Kidney (tissue), 14 donors: ENCODE data around the gene EEFSEC. TPM values are rescaled to one million over a fixed set of nuclear protein-coding genes. Genes with fewer than 3 reads are reported as not detected.

Source experiments
- DNase-seq, 5 donors: peaks; one replicate each; pipeline ENCODE4 v3.0.0-alpha.2; 2013 to 2020
- FAIRE-seq: peaks from 2 replicates; lab custom pipeline; 2012; peaks lifted over from hg19 to GRCh38; lab: Jason Lieb, UNC
- H3K27ac ChIP-seq, 2 donors: one replicate each; pipeline ENCODE4 v1.7.0; 2013; ENCODE audit warnings: low read depth in 2 of 2, low read length in 2 of 2, inconsistent platforms in 1 of 2
- H3K27me3 ChIP-seq: one replicate; pipeline ENCODE4 v1.7.1; 2013; ENCODE audit warnings: low read length, inconsistent platforms; ENCODE audit not compliant: control insufficient read depth, insufficient read depth
- H3K36me3 ChIP-seq, 3 donors: one replicate each; pipeline versions ENCODE4 v1.7.0 to v1.7.1; 2013; ENCODE audit warnings: low read length in 3 of 3, control low read depth in 1 of 3, inconsistent platforms in 1 of 3; ENCODE audit not compliant: insufficient read depth in 3 of 3, control insufficient read depth in 2 of 3
- H3K4me1 ChIP-seq, 3 donors: one replicate each; pipeline versions ENCODE4 v1.7.0 to v1.7.1; 2013; ENCODE audit warnings: low read length in 3 of 3, inconsistent platforms in 1 of 3, low read depth in 1 of 3; ENCODE audit not compliant: control insufficient read depth in 2 of 3, insufficient read depth in 2 of 3
- H3K4me3 ChIP-seq, 3 donors: one replicate each; pipeline versions ENCODE4 v1.7.0 to v1.8.1; 2013; ENCODE audit warnings: low read length in 3 of 3, control low read depth in 1 of 3, inconsistent platforms in 1 of 3
- H3K9ac ChIP-seq, 3 donors: one replicate each; pipeline versions ENCODE4 v1.7.0 to v1.7.1; 2013; ENCODE audit warnings: low read length in 3 of 3, control low read depth in 1 of 3, inconsistent platforms in 1 of 3
- H3K9me3 ChIP-seq, 3 donors: one replicate each; pipeline versions ENCODE4 v1.7.0 to v1.7.1; 2013; ENCODE audit warnings: low read length in 3 of 3, control low read depth in 1 of 3, inconsistent platforms in 1 of 3; ENCODE audit not compliant: control insufficient read depth in 2 of 3, insufficient read depth in 1 of 3
- intact Hi-C: fragments of 100-400 bp; cut with DNase I; formaldehyde crosslinking; loops from one replicate; pipeline ENCODE4 v1.11.1; 2022
- polyA plus RNA-seq: library from polyadenylated mRNA; stranded (reverse); fragments of 350-450 nt; fragmentation: Illumina TruSeq; extraction: RNeasy Lipid Tissue Mini Kit (QIAGEN cat#74804); gene quantifications from one replicate; pipeline ENCODE4 v1.2.3, GENCODE V29; 2014; ENCODE audit warnings: low read depth, low replicate concordance; ENCODE audit not compliant: insufficient read depth
- total RNA-seq: library from RNA; stranded (reverse); fragmentation: NEBNext Ultra II Directional; extraction: Animal tissue kit (Norgen Biotek cat#: 25700); gene quantifications from one replicate; pipeline ENCODE4 v1.2.1, GENCODE V29; 2021
- TF ChIP-seq, protein P1 (sequence below): IDR thresholded peaks from 3 replicates; pipeline ENCODE4 v1.5.1; 2012; ENCODE audit warnings: mild to moderate bottlenecking, moderate library complexity, borderline replicate concordance; ENCODE audit not compliant: insufficient read depth; ENCODE audit errors: extremely low read depth
- donor health status: control.
- donor health status: control.
- donor health status: control.
- donor health status: control.
- donor health status: control.
- donor health status: DM: yes; HTN: yes; CAD: no.
- donor health status: Normal renal cell carcinoma (clear cell type).

The EEFSEC gene
- total and polyA plus RNA-seq, 2 donors from 2014 or later: 15.2 to 23.2 TPM

DNA sequence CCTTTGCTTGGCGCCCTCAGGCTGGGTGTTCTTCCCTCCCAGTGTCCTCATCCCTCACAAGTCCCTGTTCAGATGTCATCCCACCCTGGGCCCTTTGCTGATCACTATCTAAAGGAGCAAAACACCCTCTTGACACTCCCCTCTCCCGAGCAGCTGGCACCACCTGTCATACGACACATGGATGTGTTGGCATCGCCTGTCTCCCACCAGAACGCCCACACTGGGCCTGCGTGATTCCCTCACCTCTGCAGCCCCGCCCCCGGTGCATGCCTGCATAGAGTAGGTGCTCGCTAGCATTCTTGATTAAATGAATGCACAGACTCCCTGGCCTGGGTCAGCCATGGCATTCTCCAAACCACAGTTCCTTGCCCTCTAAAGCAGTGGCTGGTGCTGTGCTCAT, 237.6 kb downstream of the EEFSEC start:
- peaks cover 0 to 3% (median 0%) of the 10 kb centered on the region in 3 donors for H3K36me3 ChIP-seq
- H3K27me3 ChIP-seq: no peaks in the 10 kb centered on the region
- TF ChIP-seq, protein P1, sequence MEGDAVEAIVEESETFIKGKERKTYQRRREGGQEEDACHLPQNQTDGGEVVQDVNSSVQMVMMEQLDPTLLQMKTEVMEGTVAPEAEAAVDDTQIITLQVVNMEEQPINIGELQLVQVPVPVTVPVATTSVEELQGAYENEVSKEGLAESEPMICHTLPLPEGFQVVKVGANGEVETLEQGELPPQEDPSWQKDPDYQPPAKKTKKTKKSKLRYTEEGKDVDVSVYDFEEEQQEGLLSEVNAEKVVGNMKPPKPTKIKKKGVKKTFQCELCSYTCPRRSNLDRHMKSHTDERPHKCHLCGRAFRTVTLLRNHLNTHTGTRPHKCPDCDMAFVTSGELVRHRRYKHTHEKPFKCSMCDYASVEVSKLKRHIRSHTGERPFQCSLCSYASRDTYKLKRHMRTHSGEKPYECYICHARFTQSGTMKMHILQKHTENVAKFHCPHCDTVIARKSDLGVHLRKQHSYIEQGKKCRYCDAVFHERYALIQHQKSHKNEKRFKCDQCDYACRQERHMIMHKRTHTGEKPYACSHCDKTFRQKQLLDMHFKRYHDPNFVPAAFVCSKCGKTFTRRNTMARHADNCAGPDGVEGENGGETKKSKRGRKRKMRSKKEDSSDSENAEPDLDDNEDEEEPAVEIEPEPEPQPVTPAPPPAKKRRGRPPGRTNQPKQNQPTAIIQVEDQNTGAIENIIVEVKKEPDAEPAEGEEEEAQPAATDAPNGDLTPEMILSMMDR: no peak
- H3K27ac ChIP-seq: no peak overlapping the region
- intact Hi-C loops: no loop called here
- H3K9ac ChIP-seq: no peak overlapping the region
- H3K4me1 ChIP-seq: peaks cover 0 to 4% (median 4%) of the 10 kb centered on the region in 3 donors
- DNase-seq (peak in 2 of 5 donors; percentile 40 to 74), FAIRE-seq (no peak)
- H3K9me3 ChIP-seq: no peaks in the 10 kb centered on the region
- H3K4me3 ChIP-seq: no peak overlapping the region

DNA sequence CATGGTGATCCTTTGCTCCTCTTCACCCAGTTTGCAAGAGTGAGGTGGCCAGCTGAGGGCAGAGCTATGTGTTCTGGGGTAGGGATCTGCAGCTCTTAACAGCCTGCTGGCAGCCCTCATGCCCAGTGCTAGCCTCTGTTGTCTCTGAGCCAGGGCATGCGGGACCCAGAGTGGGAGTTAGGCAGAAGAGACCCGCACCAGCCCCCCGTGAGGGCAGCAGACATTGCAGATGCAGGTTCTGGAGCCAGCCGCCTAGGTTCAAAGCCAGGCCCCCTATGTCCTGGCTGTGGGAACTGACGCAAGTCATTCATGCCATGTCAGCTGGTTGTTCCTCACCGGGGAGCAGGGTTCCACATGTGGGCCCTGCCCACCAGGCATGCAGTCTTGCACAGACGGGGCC, 238.7 kb downstream of the EEFSEC start:
- peaks cover 0 to 3% (median 0%) of the 10 kb centered on the region in 3 donors for H3K36me3 ChIP-seq
- no peaks in the 10 kb centered on the region for H3K4me1 ChIP-seq
- no peak overlapping the region for H3K9ac ChIP-seq
- H3K27me3 ChIP-seq: no peaks in the 10 kb centered on the region
- no peaks in the 10 kb centered on the region for H3K9me3 ChIP-seq
- intact Hi-C loops: no loop called here
- no peak for DNase-seq
- TF ChIP-seq, protein P1: no peak
- H3K27ac ChIP-seq: no peak overlapping the region
- H3K4me3 ChIP-seq: no peak overlapping the region
- FAIRE-seq: no peak

DNA sequence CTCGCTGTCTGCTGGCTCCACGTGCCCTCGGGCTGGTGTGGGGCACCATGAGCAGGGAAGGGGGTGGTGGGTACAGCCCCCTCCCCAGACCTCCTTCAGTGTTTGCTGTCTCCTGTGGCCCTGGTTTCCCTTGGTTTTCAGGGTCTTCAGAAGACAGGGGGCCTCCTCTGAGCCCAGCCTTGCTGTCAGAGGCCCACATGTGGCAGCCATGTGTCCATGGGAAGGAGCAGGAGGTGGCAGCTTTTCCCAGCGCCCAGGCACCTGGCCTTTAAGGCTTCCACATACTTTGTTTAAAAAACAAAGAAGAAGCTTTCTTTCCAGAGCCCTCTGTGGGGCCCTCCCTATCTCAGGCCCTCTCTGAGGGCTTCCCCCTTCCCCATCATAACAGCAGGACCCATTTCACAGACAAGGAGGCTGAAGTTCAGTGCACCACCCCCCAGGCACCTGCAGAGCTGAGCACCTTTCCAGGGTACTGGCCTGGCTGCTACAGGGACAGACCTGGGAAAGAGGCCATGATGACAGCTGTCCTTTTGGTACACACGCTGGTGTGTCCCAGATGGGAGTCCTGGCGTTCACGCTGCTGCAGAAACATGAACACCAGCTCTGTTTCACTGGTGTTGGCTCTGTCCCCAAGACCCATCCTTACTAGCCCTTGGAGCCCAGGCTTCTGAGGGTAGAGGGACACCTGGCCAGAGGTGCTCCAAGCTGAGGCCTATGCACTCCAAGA, 239.7 kb downstream of the EEFSEC start:
- Histone ChIP-seq H3K4me1 (no peaks in the 10 kb centered on the region), H3K27ac (no peak overlapping the region), H3K4me3 (no peak overlapping the region), H3K36me3 (peaks cover 0 to 3% (median 0%) of the 10 kb centered on the region in 3 donors), H3K27me3 (no peaks in the 10 kb centered on the region), H3K9ac (no peak overlapping the region), H3K9me3 (no peaks in the 10 kb centered on the region)
- intact Hi-C loops: no loop called here
- TF ChIP-seq, protein P1: no peak
- FAIRE-seq: no peak
- DNase-seq: no peak
